Activated T-cell treated with anti-CD3 and anti-CD28 coated beads, Interleukin-2, amount 50 U/mL, for 48 hours (primary cell): ENCODE results near the gene MAPK8IP1.

Experiments
- DNase-seq, 2 experiments: peaks; one replicate each; pipeline ENCODE4 v3.0.0-alpha.2; 2020

Gene MAPK8IP1

GRCh38 chr11:45860348-45860747 is 25.1 kb upstream of the MAPK8IP1 start:
- no peak for DNase-seq

GRCh38 chr11:45860764-45861510 is 24.5 kb upstream of the MAPK8IP1 start:
- no peak for DNase-seq

- DNase-seq = no peak
These were observed 21.4 kb upstream of the MAPK8IP1 start for GRCh38 chr11:45864041-45864440.

GRCh38 chr11:45869551-45869950 is 15.9 kb upstream of the MAPK8IP1 start:
- DNase-seq = no peak

- no peak for DNase-seq
These were observed 14.7 kb upstream of the MAPK8IP1 start for GRCh38 chr11:45870706-45871105.

GRCh38 chr11:45871638-45872037 is 13.8 kb upstream of the MAPK8IP1 start:
- DNase-seq = no peak

GRCh38 chr11:45872651-45873356 is 12.6 kb upstream of the MAPK8IP1 start:
- peak; percentile 30 to 53 for DNase-seq

- no peak for DNase-seq
These were observed 9.1 kb upstream of the MAPK8IP1 start for GRCh38 chr11:45876401-45876800.

- DNase-seq = no peak
These were observed 8.2 kb upstream of the MAPK8IP1 start for GRCh38 chr11:45877221-45877620.

- no peak for DNase-seq
These were observed 7.6 kb upstream of the MAPK8IP1 start for GRCh38 chr11:45877845-45878244.

- DNase-seq = no peak
These were observed 5.4 kb upstream of the MAPK8IP1 start for GRCh38 chr11:45879803-45880686.

GRCh38 chr11:45880772-45881570 is 4.5 kb upstream of the MAPK8IP1 start:
- no peak for DNase-seq

GRCh38 chr11:45881708-45882368 is 3.6 kb upstream of the MAPK8IP1 start:
- DNase-seq = no peak

- DNase-seq = no peak
These were observed 760 bp upstream of the MAPK8IP1 start for GRCh38 chr11:45884596-45885185.

- DNase-seq = no peak
These were observed 670 bp downstream of the MAPK8IP1 start for GRCh38 chr11:45885921-45886721.

- DNase-seq = no peak
These were observed 1.5 kb downstream of the MAPK8IP1 start for GRCh38 chr11:45886816-45887520.

GRCh38 chr11:45887587-45887986 is 2.1 kb downstream of the MAPK8IP1 start:
- DNase-seq = no peak

- DNase-seq = no peak
These were observed 4.1 kb downstream of the MAPK8IP1 start for GRCh38 chr11:45889555-45889954.

- DNase-seq = no peak
These were observed 4.5 kb downstream of the MAPK8IP1 start for GRCh38 chr11:45889966-45890365.
